C4-2B (cell line): ENCODE measurements around the gene SLC35B4.
A peak's percentile ranks its signal among the peaks of the same experiment; 100 is the strongest.

ENCODE experiments used
- H3K27ac ChIP-seq: fragments of 450-650 bp; 2 replicates; pipeline ENCODE4 v1.5.1; 2017
- ZFX ChIP-seq: fragments of 450-650 bp; IDR thresholded peaks from 2 replicates; pipeline ENCODE4 v1.6.1; 2017
- TF ChIP-seq, protein P1 (sequence below): fragments of 450-650 bp; conservative IDR thresholded peaks from 2 replicates; pipeline ENCODE4 v1.5.1; 2017; ENCODE audit warnings: mild to moderate bottlenecking

SLC35B4 gene

DNA sequence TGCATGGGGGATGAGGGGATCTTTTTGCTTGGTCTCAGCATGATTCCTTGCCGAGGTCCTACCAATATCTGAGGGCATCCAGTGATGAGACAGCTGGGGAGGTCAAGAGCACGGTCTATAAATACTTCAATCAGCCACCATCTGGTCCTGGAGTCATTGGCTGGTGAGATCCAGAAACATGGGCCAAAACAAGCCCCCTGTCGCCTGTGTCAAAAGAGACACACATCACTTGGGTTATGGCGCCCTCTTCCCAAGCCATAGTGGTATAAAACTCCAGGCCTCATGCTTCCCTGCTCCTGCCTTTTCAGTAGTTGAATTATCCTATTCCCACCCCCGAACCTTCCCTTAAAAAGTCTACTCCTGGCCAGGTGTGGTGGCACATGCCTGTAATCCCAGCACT, 60.9 kb downstream of the SLC35B4 start:
- H3K27ac ChIP-seq = no peak overlapping the region
- no peak for TF ChIP-seq ZFX
- TF ChIP-seq, protein P1, sequence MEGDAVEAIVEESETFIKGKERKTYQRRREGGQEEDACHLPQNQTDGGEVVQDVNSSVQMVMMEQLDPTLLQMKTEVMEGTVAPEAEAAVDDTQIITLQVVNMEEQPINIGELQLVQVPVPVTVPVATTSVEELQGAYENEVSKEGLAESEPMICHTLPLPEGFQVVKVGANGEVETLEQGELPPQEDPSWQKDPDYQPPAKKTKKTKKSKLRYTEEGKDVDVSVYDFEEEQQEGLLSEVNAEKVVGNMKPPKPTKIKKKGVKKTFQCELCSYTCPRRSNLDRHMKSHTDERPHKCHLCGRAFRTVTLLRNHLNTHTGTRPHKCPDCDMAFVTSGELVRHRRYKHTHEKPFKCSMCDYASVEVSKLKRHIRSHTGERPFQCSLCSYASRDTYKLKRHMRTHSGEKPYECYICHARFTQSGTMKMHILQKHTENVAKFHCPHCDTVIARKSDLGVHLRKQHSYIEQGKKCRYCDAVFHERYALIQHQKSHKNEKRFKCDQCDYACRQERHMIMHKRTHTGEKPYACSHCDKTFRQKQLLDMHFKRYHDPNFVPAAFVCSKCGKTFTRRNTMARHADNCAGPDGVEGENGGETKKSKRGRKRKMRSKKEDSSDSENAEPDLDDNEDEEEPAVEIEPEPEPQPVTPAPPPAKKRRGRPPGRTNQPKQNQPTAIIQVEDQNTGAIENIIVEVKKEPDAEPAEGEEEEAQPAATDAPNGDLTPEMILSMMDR = no peak

DNA sequence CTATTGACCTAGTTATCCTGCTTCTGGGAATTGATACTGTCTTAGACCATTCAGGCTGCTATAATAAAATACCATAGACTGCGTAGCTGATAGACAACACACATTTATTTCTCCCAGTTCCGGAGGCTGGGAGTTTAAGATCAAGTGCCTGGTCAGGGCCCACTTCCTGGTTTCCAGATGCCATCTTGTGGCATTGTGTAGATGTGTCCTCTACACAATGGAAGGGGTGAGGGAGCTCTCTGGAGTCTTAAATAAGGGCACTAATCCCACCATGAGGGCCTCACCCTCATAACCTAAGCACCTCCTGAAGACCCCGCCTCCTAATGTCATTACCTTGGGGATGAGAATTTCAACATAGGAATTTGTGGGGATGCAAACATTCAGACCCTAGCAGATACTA, 62.4 kb downstream of the SLC35B4 start:
- no peak overlapping the region for H3K27ac ChIP-seq
- TF ChIP-seq, protein P1 = peak; percentile 37
- TF ChIP-seq ZFX = no peak

DNA sequence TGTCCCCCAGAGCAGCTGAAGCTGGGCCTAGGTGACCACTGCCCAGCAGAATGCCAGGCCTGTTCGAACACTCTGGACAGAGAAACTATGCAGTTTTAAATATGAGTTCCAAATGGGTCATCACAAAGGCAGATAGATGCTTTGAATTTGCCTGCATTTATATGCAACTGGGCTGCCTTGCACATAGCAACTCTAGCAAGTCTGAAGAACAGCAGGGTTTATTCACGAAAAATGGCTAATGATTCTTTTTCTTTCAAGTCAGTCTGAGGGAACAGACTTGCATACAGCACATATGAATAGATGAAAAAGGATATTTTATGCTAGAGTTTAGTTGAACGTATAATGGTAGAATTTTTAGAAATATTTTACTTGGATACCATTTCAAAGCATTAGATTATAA, 68.5 kb downstream of the SLC35B4 start:
- no peak overlapping the region for H3K27ac ChIP-seq
- TF ChIP-seq ZFX = no peak
- TF ChIP-seq, protein P1 = no peak

GRCh38 chr7:134246761-134247160, 70.0 kb downstream of the SLC35B4 start:
- H3K27ac ChIP-seq = no peak overlapping the region
- TF ChIP-seq, protein P1 = no peak
- no peak for TF ChIP-seq ZFX

DNA sequence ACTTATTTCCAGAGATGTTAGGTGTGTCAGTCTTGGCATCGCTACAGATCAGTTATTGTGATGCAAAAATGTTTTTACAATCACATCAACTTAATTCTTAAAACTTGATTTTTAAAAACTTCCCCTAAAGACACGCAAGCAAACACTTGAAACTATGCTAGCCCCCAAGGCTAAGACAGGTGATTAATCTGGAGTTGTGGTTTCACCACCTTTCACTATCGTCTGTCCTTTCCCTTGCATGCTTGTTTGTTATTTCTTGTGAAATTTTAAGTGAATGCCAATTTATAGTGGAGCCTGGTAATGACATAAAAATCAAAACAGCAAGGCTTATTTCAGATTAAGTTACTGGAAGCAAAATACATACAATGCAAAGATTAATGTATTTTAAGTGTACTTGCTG, 70.4 kb downstream of the SLC35B4 start:
- H3K27ac ChIP-seq = no peak overlapping the region
- TF ChIP-seq, protein P1 = no peak
- TF ChIP-seq ZFX = no peak

- H3K27ac ChIP-seq = no peak overlapping the region
- no peak for TF ChIP-seq ZFX
- TF ChIP-seq, protein P1 = no peak
These were observed 71.5 kb downstream of the SLC35B4 start for GRCh38 chr7:134245253-134245652.
